Measurements from ENCODE around the gene CAMSAP1. TPM values are rescaled to one million over a fixed set of nuclear protein-coding genes. Genes with fewer than 3 reads are reported as not detected.

CAMSAP1 gene
- total RNA-seq, 1 donor from 2014 or later, result 80.8 TPM

DNA sequence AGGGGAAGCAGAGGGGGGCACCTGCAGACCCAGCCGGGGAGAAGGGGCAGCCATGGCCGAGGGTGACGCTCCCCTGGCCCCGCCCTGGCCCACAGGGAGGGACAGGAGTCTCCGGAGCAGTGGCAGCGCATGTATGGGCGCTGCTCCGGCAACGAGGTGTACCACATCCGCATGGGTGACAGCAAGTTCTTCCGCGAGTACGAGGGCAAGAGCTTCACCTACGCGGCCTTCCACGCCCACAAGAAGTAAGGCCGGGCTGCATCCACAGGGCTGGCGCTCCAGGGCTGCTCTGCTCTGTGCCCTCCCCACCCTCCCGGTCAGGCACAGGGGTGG, 137.2 kb downstream of the CAMSAP1 start:
- no peaks in the 10 kb centered on the region for H3K4me1 Mint-ChIP-seq
- no peak overlapping the region for H3K27ac Mint-ChIP-seq (ENCODE audit: unreplicated experiment)
- no peaks in the 10 kb centered on the region for H3K27me3 Mint-ChIP-seq (ENCODE audit: low read depth)
- DNase-seq (ENCODE audit: low read depth, low spot score), result no peak
- H3K9me3 Mint-ChIP-seq, result no peaks in the 10 kb centered on the region
- H3K4me3 Mint-ChIP-seq, result no peak overlapping the region
- TF ChIP-seq, protein P1, sequence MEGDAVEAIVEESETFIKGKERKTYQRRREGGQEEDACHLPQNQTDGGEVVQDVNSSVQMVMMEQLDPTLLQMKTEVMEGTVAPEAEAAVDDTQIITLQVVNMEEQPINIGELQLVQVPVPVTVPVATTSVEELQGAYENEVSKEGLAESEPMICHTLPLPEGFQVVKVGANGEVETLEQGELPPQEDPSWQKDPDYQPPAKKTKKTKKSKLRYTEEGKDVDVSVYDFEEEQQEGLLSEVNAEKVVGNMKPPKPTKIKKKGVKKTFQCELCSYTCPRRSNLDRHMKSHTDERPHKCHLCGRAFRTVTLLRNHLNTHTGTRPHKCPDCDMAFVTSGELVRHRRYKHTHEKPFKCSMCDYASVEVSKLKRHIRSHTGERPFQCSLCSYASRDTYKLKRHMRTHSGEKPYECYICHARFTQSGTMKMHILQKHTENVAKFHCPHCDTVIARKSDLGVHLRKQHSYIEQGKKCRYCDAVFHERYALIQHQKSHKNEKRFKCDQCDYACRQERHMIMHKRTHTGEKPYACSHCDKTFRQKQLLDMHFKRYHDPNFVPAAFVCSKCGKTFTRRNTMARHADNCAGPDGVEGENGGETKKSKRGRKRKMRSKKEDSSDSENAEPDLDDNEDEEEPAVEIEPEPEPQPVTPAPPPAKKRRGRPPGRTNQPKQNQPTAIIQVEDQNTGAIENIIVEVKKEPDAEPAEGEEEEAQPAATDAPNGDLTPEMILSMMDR (conservative IDR thresholded peaks at IDR 0.05), result no peak
- H3K36me3 Mint-ChIP-seq (ENCODE audit: low read depth), result no peaks in the 10 kb centered on the region

DNA sequence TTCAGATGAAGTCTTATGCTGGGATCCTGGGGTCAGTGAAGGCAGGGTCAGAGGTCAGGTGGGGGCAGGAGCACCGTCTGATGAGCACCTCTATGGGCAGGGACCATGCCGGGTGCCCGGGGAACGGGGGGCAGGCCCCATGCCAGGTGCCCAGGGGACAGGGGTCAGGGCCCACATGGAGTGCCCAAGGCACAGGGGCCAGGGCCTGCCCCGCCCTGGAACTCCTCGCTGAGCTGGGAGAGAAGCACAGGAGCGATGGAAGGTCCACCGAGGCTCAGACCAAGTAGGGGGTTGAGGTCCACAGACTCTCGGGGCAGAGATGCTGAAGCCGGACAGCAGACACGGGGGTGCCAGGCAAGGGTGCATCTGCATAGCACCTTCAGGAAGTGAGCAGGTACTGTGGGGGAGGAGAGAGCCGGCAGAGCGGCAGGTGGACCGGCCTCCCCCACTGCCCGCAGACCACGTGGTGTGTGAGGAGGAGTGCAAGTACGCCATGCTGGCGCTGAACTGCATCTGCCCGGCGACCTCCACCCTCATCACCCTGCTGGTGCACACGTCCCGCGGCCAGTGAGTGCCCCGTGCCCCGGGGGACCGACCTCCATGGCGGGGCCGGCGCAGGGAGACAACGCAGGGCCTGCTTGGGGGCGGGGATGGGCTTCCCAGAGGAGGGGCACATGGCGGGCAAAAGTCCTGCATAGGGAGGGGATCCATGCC, 137.7 kb downstream of the CAMSAP1 start:
- no peaks in the 10 kb centered on the region for H3K9me3 Mint-ChIP-seq
- no peaks in the 10 kb centered on the region for H3K4me1 Mint-ChIP-seq
- no peaks in the 10 kb centered on the region for H3K27me3 Mint-ChIP-seq (ENCODE audit: low read depth)
- DNase-seq (ENCODE audit: low read depth, low spot score), result no peak
- H3K4me3 Mint-ChIP-seq, result no peak overlapping the region
- H3K36me3 Mint-ChIP-seq (ENCODE audit: low read depth), result no peaks in the 10 kb centered on the region
- TF ChIP-seq, protein P1 (conservative IDR thresholded peaks at IDR 0.05), result no peak
- H3K27ac Mint-ChIP-seq (ENCODE audit: unreplicated experiment), result no peak overlapping the region

DNA sequence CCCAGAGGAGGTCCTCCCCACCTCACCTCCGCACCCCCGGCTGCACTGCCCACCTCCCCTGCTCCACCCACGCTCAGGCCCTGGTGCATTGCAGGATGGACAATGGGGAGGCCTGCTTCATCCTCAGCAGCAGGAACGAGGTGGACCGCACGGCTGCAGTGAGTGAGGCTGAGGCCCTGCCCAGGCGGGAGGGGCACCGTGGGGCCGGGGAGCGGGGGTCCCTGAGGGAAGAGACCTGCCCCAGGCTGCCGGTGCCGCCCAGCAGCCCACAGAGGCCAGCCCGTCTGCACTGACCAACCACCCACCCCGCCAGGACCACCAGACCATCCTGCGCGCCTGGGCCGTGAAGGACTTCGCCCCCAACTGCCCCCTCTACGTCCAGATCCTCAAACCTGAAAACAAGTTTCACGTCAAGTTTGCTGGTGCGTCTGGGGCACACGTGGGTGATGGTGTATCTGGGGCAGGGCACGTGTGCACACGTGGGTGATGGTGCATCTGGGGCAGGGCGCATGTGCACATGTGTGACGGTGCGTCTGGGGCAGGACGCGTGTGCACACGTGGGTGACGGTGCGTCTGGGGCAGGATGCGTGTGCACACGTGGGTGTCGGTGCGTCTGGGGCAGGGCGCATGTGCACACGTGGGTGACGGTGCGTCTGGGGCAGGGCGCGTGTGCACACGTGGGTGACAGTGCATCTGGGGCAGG, 138.7 kb downstream of the CAMSAP1 start:
- H3K27me3 Mint-ChIP-seq (ENCODE audit: low read depth), result no peaks in the 10 kb centered on the region

DNA sequence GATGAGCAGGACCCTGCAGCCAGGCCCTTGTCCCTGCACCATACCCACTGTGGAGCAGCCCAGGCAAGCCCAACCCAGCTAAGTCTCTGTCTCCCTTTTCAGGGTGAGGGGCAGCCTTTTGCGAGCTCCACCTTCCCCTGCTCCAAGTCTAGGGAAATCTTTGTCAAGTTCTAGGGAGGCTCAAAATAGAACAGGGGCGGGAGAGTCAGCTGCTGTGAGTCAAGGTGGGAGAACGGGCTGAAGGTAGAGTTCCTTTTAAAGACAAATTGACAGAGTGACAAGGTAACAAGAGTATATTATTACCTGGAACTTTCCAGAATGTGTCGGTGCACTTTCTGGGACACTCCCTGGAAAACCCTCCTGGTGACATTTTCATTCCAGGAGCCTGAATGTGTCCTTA, 140.6 kb downstream of the CAMSAP1 start:
- DNase-seq (ENCODE audit: low read depth, low spot score), result no peak
- TF ChIP-seq, protein P1 (conservative IDR thresholded peaks at IDR 0.05), result no peak
- no peaks in the 10 kb centered on the region for H3K4me1 Mint-ChIP-seq
- no peaks in the 10 kb centered on the region for H3K36me3 Mint-ChIP-seq (ENCODE audit: low read depth)
- H3K27me3 Mint-ChIP-seq (ENCODE audit: low read depth), result no peaks in the 10 kb centered on the region
- no peaks in the 10 kb centered on the region for H3K9me3 Mint-ChIP-seq
- H3K27ac Mint-ChIP-seq (ENCODE audit: unreplicated experiment), result peak overlapping the region; percentile 57
- no peak overlapping the region for H3K4me3 Mint-ChIP-seq

More for the DNA sequence above, 138.7 kb downstream of the CAMSAP1 start:
- no peak overlapping the region for H3K27ac Mint-ChIP-seq (ENCODE audit: unreplicated experiment)
- no peaks in the 10 kb centered on the region for H3K9me3 Mint-ChIP-seq
- no peak overlapping the region for H3K4me3 Mint-ChIP-seq
- no peak for DNase-seq (ENCODE audit: low read depth, low spot score)
- H3K4me1 Mint-ChIP-seq, result no peaks in the 10 kb centered on the region
- H3K36me3 Mint-ChIP-seq (ENCODE audit: low read depth), result no peaks in the 10 kb centered on the region
- TF ChIP-seq, protein P1 (conservative IDR thresholded peaks at IDR 0.05), result no peak

DNA sequence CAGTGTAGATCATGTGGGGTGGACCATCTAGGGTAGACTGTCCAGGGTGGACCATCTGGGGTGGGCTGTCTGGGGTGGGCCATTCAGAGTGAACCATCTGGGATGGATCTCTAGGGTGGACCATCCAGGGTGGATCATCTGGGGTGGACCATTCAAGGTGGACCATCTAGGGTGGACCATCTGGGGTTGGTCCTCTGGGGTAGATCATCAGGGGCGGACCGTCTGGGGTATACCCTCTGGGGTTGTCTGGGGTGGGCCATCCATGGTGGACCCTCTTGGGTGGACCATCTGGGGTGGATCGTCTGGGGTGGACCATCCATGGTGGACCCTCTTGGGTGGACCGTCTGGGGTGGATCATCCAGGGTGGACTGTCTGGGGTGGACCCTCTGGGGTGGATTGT, 141.1 kb downstream of the CAMSAP1 start:
- no peak for DNase-seq (ENCODE audit: low read depth, low spot score)
- Mint-ChIP-seq H3K9me3 (no peaks in the 10 kb centered on the region), H3K36me3 (ENCODE audit: low read depth) (no peaks in the 10 kb centered on the region), H3K4me1 (no peaks in the 10 kb centered on the region), H3K4me3 (no peak overlapping the region), H3K27me3 (ENCODE audit: low read depth) (no peaks in the 10 kb centered on the region), H3K27ac (ENCODE audit: unreplicated experiment) (no peak overlapping the region)
- TF ChIP-seq, protein P1 (conservative IDR thresholded peaks at IDR 0.05), result no peak
